HepG2 (cell line): ENCODE data around the gene ZNF341. TPM values are rescaled to one million over a fixed set of nuclear protein-coding genes. Genes with fewer than 3 reads are reported as not detected.
A peak's percentile ranks its signal among the peaks of the same experiment; 100 is the strongest.

Experiments used
- BRD4 ChIP-seq: sonication (generic); formaldehyde crosslinking; IDR thresholded peaks from 2 replicates; pipeline ENCODE4 v1.4.0; 2020; ENCODE audit warnings: missing genetic modification reagents
- CENPT ChIP-seq: sonication (generic); formaldehyde crosslinking; IDR thresholded peaks from 2 replicates; pipeline ENCODE4 v1.8.0; 2022; ENCODE audit warnings: low read depth, mild to moderate bottlenecking, moderate library complexity, missing genetic modification reagents
- DR1 ChIP-seq: sonication (generic); formaldehyde crosslinking; IDR thresholded peaks from 2 replicates; pipeline ENCODE4 v1.8.0; 2021; ENCODE audit warnings: mild to moderate bottlenecking, missing genetic modification reagents, inconsistent platforms
- ETV5 ChIP-seq: IDR thresholded peaks from 2 replicates; pipeline ENCODE4 v1.6.1; 2018; ENCODE audit warnings: missing biosample characterization, missing genetic modification reagents, inconsistent platforms, borderline replicate concordance
- KAT7 ChIP-seq: IDR thresholded peaks from 2 replicates; pipeline ENCODE4 v1.6.1; 2018; ENCODE audit warnings: borderline replicate concordance, missing compliant biosample characterization
- NCOA1 ChIP-seq: sonication (generic); formaldehyde crosslinking; IDR thresholded peaks from 2 replicates; pipeline ENCODE4 v1.9.0; 2021; ENCODE audit warnings: missing genetic modification reagents
- NFE2L1 ChIP-seq: sonication (generic); formaldehyde crosslinking; IDR thresholded peaks from 2 replicates; pipeline ENCODE4 v1.4.0; 2020; ENCODE audit warnings: missing genetic modification reagents, mild to moderate bottlenecking, borderline replicate concordance
- PAXIP1 ChIP-seq: sonication (generic); formaldehyde crosslinking; conservative IDR thresholded peaks from 2 replicates; pipeline ENCODE4 v1.4.0; 2020; ENCODE audit warnings: mild to moderate bottlenecking, missing genetic modification reagents, moderate library complexity
- POLR2A ChIP-seq, 2 experiments: IDR thresholded peaks; 2 replicates each; pipeline ENCODE4 v1.6.1; 2011; ENCODE audit warnings: low read depth in 2 of 2, low read length in 2 of 2, mild to moderate bottlenecking in 1 of 2, moderate library complexity in 1 of 2; ENCODE audit not compliant: insufficient read depth in 1 of 2
- SIN3A ChIP-seq: IDR thresholded peaks from 2 replicates; pipeline ENCODE4 v1.6.1; 2011; ENCODE audit warnings: low read depth, mild to moderate bottlenecking, control low read depth, low read length, borderline replicate concordance
- SIX1 ChIP-seq: sonication (generic); formaldehyde crosslinking; IDR thresholded peaks from 2 replicates; pipeline ENCODE4 v1.4.0; 2020; ENCODE audit warnings: missing genetic modification reagents, borderline replicate concordance
- STAT5B ChIP-seq: sonication (generic); formaldehyde crosslinking; IDR thresholded peaks from 2 replicates; pipeline ENCODE4 v1.4.0; 2020; ENCODE audit warnings: missing genetic modification reagents
- TP53 ChIP-seq: sonication (generic); formaldehyde crosslinking; conservative IDR thresholded peaks from 2 replicates; pipeline ENCODE4 v1.4.0; 2020; ENCODE audit warnings: missing genetic modification reagents
- ZBTB7A ChIP-seq: sonication (generic); formaldehyde crosslinking; IDR thresholded peaks from 2 replicates; pipeline ENCODE4 v1.8.0; 2022; ENCODE audit warnings: mild to moderate bottlenecking, missing genetic modification reagents
- ZMYM4 ChIP-seq: sonication (generic); formaldehyde crosslinking; IDR thresholded peaks from 2 replicates; pipeline ENCODE4 v1.8.1; 2023; ENCODE audit warnings: mild to moderate bottlenecking, missing genetic modification reagents
- ZNF205 ChIP-seq: IDR thresholded peaks from 2 replicates; pipeline ENCODE4 v1.6.1; 2018; ENCODE audit warnings: missing biosample characterization, missing genetic modification reagents
- ZNF292 ChIP-seq: sonication (generic); formaldehyde crosslinking; IDR thresholded peaks from 2 replicates; pipeline ENCODE4 v1.8.1; 2022; ENCODE audit warnings: mild to moderate bottlenecking, low read depth, missing genetic modification reagents, borderline replicate concordance
- ZNF326 ChIP-seq: sonication (generic); formaldehyde crosslinking; IDR thresholded peaks from 2 replicates; pipeline ENCODE4 v1.4.0; 2020; ENCODE audit warnings: missing genetic modification reagents, borderline replicate concordance
- ZNF383 ChIP-seq: sonication (generic); formaldehyde crosslinking; IDR thresholded peaks from 2 replicates; pipeline ENCODE4 v1.4.0; 2020; ENCODE audit warnings: missing genetic modification reagents, mild to moderate bottlenecking, borderline replicate concordance
- ZNF850 ChIP-seq: sonication (generic); formaldehyde crosslinking; conservative IDR thresholded peaks from 2 replicates; pipeline ENCODE4 v1.9.0; 2021; ENCODE audit warnings: mild to moderate bottlenecking, missing genetic modification reagents
- ZSCAN31 ChIP-seq: sonication (generic); formaldehyde crosslinking; IDR thresholded peaks from 2 replicates; pipeline ENCODE4 v1.5.0; 2020; ENCODE audit warnings: low read depth, mild to moderate bottlenecking, missing genetic modification reagents
- ZSCAN5A ChIP-seq: sonication (generic); formaldehyde crosslinking; IDR thresholded peaks from 2 replicates; pipeline ENCODE4 v1.8.0; 2022; ENCODE audit warnings: mild to moderate bottlenecking, missing genetic modification reagents, borderline replicate concordance
- polyA plus RNA-seq, 8 experiments: library from polyadenylated mRNA; depleted of rRNA in 3 of 8; stranded (reverse) in 7 of 8; unstranded in 1 of 8; fragments of >200 nt; fragmentation: Illumina TruSeq in 4 of 8; extraction: Trizol in 4 of 8; gene quantifications; 2 replicates each; pipeline versions ENCODE4 v1.2.1 to v1.2.3, GENCODE V29; 2011 to 2016; ENCODE audit warnings: low read depth in 4 of 8, missing spikeins in 1 of 8, mixed read lengths in 1 of 8; ENCODE audit not compliant: insufficient read depth in 1 of 8
- total RNA-seq, 5 experiments: library from RNA; depleted of rRNA; stranded (reverse); fragments of >200 nt; fragmentation: Illumina TruSeq; extraction: Trizol; gene quantifications; 2 replicates each; pipeline ENCODE4 v1.2.3, GENCODE V29; 2016; ENCODE audit warnings: low read depth in 1 of 5
- TF ChIP-seq, protein P1 (sequence below), 2 experiments: sonication (generic) in 1 of 2; formaldehyde crosslinking in 1 of 2; IDR thresholded peaks; 2 replicates each; pipeline versions ENCODE4 v1.4.0 to v1.6.1; 2018 to 2020; ENCODE audit warnings: missing genetic modification reagents in 2 of 2, borderline replicate concordance in 1 of 2, low read depth in 1 of 2, mild to moderate bottlenecking in 1 of 2, missing biosample characterization in 1 of 2

ZNF341 gene
- total and polyA plus RNA-seq, 2 of the 13 experiments (the other 11 are each of a cell fraction or from before 2014, with no cell fraction given), result 1.1 to 2.2 TPM

DNA sequence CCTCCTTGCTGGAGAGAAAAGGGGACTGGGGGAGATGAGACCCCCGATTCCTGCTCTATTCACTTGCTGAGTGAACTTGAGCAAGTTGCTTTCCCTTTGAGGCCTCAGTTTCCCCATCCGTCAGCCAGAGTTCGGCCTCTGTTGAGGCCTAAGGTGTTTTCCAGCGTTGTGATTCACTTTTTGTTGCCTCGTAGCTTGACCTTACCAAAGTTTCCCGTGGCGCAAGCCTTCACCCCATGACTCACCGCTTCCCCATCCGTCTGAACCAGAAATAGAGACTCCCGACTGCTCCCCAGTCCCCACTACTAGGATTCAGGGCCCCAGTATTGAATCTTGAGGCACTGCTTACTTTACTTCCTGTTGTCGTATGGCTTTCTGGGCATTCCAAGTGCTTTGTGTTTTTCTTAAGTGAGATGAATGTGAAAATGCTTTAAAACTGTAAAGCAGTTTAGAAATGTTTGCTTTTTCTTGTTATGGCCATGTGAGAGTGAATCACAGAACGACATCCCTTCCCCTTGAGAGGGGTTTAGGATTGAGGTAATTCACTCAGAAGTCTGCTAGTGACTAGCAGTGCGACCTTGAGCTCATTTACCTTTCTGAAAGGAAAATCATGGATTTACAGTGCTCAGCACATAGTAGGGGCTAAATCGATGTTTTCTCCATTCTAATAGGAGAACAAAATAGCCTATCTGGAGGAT lies 80.5 kb downstream of the ZNF341 start (continued):
- no peak for TF ChIP-seq KAT7 (CRISPR knock-in tag)
- 0 out of 2 replicates have a peak, but pooled peaks have one; percentile 37 for TF ChIP-seq ZMYM4
- no peak for TF ChIP-seq SIN3A
- TF ChIP-seq STAT5B (CRISPR knock-in tag), result no peak
- no peak for TF ChIP-seq ZSCAN5A (CRISPR knock-in tag)
- no peak for TF ChIP-seq ZNF292
- no peak for TF ChIP-seq PAXIP1 (CRISPR knock-in tag)
- no peak for TF ChIP-seq ZNF205 (CRISPR knock-in tag)
- TF ChIP-seq ZNF850 (CRISPR knock-in tag), result no peak
- no peak for TF ChIP-seq BRD4 (CRISPR knock-in tag)
- TF ChIP-seq ZBTB7A (CRISPR knock-in tag), result no peak
- no peak for TF ChIP-seq NFE2L1
- TF ChIP-seq SIX1 (CRISPR knock-in tag), result no peak
- no peak for TF ChIP-seq NCOA1 (CRISPR knock-in tag)
- no peak for TF ChIP-seq CENPT
- TF ChIP-seq, protein P1, sequence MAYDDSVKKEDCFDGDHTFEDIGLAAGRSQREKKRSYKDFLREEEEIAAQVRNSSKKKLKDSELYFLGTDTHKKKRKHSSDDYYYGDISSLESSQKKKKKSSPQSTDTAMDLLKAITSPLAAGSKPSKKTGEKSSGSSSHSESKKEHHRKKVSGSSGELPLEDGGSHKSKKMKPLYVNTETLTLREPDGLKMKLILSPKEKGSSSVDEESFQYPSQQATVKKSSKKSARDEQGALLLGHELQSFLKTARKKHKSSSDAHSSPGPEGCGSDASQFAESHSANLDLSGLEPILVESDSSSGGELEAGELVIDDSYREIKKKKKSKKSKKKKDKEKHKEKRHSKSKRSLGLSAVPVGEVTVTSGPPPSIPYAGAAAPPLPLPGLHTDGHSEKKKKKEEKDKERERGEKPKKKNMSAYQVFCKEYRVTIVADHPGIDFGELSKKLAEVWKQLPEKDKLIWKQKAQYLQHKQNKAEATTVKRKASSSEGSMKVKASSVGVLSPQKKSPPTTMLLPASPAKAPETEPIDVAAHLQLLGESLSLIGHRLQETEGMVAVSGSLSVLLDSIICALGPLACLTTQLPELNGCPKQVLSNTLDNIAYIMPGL (CRISPR knock-in tag; IDR thresholded peaks at IDR 0.05; ENCODE audit: borderline replicate concordance in 1 of 2, low read depth in 1 of 2), result no peak
- TF ChIP-seq DR1 (CRISPR knock-in tag), result no peak
- TF ChIP-seq TP53 (CRISPR knock-in tag), result no peak; the same call in 1 of the 2 replicates
- peak in 1 of 2 experiments; percentile 10; a peak in 1 of 4 replicates for TF ChIP-seq POLR2A (IDR thresholded peaks at IDR 0.05; ENCODE audit: insufficient read depth in 1 of 2, low read depth in 2 of 2, low read length in 2 of 2)
- TF ChIP-seq ZNF383 (CRISPR knock-in tag), result no peak
- peak; percentile 15; the same call in 1 of the 2 replicates for TF ChIP-seq ETV5 (CRISPR knock-in tag)
- TF ChIP-seq ZNF326, result no peak
- 0 out of 2 replicates have a peak, but pooled peaks have one; percentile 14 for TF ChIP-seq ZSCAN31 (CRISPR knock-in tag)
